ENCODE results near the gene AQP1. TPM values are rescaled to one million over a fixed set of nuclear protein-coding genes. Genes with fewer than 3 reads are reported as not detected.

Gene AQP1
- total and polyA plus RNA-seq, 4 donors = 8.9 to 76.3 (median 23.5) TPM

DNA sequence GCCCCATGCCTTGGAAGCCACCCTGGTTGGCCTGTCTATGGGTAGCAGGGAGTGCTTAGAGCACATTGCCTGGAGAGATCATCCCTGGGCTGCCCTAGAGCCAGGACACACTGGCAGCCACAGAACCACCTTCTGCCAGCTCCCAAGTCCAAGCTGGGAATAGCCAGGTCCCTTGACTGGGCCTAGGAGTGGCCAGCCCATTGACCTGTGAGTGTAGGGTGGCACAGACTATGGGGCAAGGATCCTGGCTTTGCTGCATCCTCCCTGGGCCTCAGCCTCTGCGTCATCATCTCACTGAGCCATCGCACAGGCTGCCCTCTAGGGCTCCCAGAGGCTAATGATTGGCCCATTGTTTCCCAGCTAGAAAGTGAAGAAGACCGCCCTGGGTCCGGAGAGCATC, 7.0 kb downstream of the AQP1 start (continued):
- TF ChIP-seq, protein P1, sequence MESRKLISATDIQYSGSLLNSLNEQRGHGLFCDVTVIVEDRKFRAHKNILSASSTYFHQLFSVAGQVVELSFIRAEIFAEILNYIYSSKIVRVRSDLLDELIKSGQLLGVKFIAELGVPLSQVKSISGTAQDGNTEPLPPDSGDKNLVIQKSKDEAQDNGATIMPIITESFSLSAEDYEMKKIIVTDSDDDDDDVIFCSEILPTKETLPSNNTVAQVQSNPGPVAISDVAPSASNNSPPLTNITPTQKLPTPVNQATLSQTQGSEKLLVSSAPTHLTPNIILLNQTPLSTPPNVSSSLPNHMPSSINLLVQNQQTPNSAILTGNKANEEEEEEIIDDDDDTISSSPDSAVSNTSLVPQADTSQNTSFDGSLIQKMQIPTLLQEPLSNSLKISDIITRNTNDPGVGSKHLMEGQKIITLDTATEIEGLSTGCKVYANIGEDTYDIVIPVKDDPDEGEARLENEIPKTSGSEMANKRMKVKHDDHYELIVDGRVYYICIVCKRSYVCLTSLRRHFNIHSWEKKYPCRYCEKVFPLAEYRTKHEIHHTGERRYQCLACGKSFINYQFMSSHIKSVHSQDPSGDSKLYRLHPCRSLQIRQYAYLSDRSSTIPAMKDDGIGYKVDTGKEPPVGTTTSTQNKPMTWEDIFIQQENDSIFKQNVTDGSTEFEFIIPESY (IDR thresholded peaks at IDR 0.05) = no peak

DNA sequence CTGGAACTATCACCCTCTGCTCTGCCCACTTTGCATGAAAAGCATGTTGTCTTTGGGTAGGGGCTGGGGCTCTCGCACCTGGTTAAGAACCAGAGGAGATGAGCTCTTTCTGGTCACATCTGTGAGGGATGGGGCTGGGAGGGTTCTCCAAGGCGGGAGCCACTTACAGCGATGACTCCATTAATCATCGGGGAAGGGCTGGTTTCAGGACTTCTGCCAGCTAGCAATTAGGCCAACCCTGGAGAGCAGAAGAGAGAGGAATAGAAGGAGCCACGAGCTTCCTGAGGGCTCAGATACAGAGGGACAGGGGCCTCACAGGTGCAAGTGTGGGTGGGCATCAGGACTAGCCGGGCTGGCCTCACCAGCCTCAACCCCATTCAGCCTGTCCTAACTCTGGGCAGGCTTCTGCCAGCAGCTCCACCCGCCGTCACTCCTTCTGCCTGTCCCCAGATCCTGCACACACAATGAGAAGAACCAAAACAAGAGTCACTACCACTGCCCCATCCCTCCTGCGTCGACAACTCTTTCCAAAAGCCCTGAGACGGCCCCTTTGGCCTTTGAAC, 8.4 kb downstream of the AQP1 start:
- no peak overlapping the region for H3K27ac ChIP-seq (ENCODE audit: low read depth in 1 of 2, low read length in 2 of 2)
- H3K36me3 ChIP-seq (ENCODE audit: control insufficient read depth in 4 of 4, insufficient read depth in 3 of 4, low read depth in 1 of 4, low read length in 3 of 4) = no peaks in the 10 kb centered on the region
- no peaks in the 10 kb centered on the region for H3K9me3 ChIP-seq (ENCODE audit: control insufficient read depth in 4 of 4, low read length in 3 of 4)
- DNase-seq (ENCODE audit: low spot score) = peak; percentile 35
- WGBS = 80% methylated on average over 11 of the region's 11 CpGs
- H3K4me3 ChIP-seq (ENCODE audit: low read depth in 1 of 3, low read length in 3 of 3) = no peak overlapping the region
- no peak overlapping the region for H3K9ac ChIP-seq (ENCODE audit: low read depth in 1 of 2, low read length in 2 of 2)
- H3K4me1 ChIP-seq (ENCODE audit: control insufficient read depth in 4 of 4, insufficient read depth in 4 of 4, low read length in 3 of 4) = no peaks in the 10 kb centered on the region
- TF ChIP-seq NR2F2 (IDR thresholded peaks at IDR 0.05) = no peak
- no peak for TF ChIP-seq EGR1 (IDR thresholded peaks at IDR 0.05; ENCODE audit: low read depth in 2 of 2)
- TF ChIP-seq CTCF (IDR thresholded peaks at IDR 0.05; ENCODE audit: low read depth, low read length, missing input control) = no peak
- TF ChIP-seq REST (IDR thresholded peaks at IDR 0.05) = no peak
- no peak for TF ChIP-seq GABPA (IDR thresholded peaks at IDR 0.05 in 1 of 2, conservative IDR thresholded peaks at IDR 0.05 in 1 of 2)
- TF ChIP-seq, protein P2, sequence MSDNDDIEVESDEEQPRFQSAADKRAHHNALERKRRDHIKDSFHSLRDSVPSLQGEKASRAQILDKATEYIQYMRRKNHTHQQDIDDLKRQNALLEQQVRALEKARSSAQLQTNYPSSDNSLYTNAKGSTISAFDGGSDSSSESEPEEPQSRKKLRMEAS (IDR thresholded peaks at IDR 0.05) = no peak
- no peak for TF ChIP-seq HNF4A (conservative IDR thresholded peaks at IDR 0.05)
- TF ChIP-seq HNF4G (IDR thresholded peaks at IDR 0.05) = no peak
- TF ChIP-seq YY1 (IDR thresholded peaks at IDR 0.05) = no peak
- TF ChIP-seq SP1 (IDR thresholded peaks at IDR 0.05) = no peak
- TF ChIP-seq FOXA2 (IDR thresholded peaks at IDR 0.05) = no peak
- TF ChIP-seq JUND (IDR thresholded peaks at IDR 0.05) = no peak
- no peak for TF ChIP-seq FOXA1 (IDR thresholded peaks at IDR 0.05)
- H3K27me3 ChIP-seq (ENCODE audit: control insufficient read depth in 4 of 4, insufficient read depth in 4 of 4, low read length in 3 of 4) = no peaks in the 10 kb centered on the region
